Liver (tissue), 3 donors: ENCODE results near the gene CAVIN4.

Experiments
- EGR1 ChIP-seq, 2 donors: IDR thresholded peaks; 2 replicates each; pipeline ENCODE4 v1.6.1; 2016 to 2018; ENCODE audit warnings: antibody characterized with exemption in 2 of 2, low read depth in 2 of 2
- GABPA ChIP-seq, 2 donors: IDR thresholded peaks in 1 of 2; conservative IDR thresholded peaks in 1 of 2; 2 replicates each; pipeline ENCODE4 v1.6.1; 2016; ENCODE audit warnings: antibody characterized with exemption in 2 of 2, mild to moderate bottlenecking in 1 of 2, moderate library complexity in 1 of 2
- JUND ChIP-seq, 2 donors: IDR thresholded peaks; 2 replicates each; pipeline ENCODE4 v1.6.1; 2016; ENCODE audit warnings: antibody characterized with exemption in 2 of 2
- TAF1 ChIP-seq: conservative IDR thresholded peaks from 2 replicates; pipeline ENCODE4 v1.6.1; 2016; ENCODE audit warnings: antibody characterized with exemption, mild to moderate bottlenecking
- YY1 ChIP-seq: IDR thresholded peaks from 2 replicates; pipeline ENCODE4 v1.6.1; 2016; ENCODE audit warnings: antibody characterized with exemption, mild to moderate bottlenecking
- TF ChIP-seq, protein P1 (sequence below): IDR thresholded peaks from 2 replicates; pipeline ENCODE4 v1.6.1; 2016; ENCODE audit warnings: antibody characterized with exemption
- TF ChIP-seq, protein P2 (sequence below): fragments of 150-350 bp; IDR thresholded peaks from 2 replicates; pipeline ENCODE4 v1.5.1; 2017; ENCODE audit warnings: improper control_type of control experiment, low read depth, low read length; ENCODE audit not compliant: missing input control
- TF ChIP-seq, protein P3 (sequence below): IDR thresholded peaks from 2 replicates; pipeline ENCODE4 v1.6.1; 2016; ENCODE audit warnings: antibody characterized with exemption, mild to moderate bottlenecking
- TF ChIP-seq, protein P4 (sequence below): IDR thresholded peaks from 2 replicates; pipeline ENCODE4 v1.6.1; 2016; ENCODE audit warnings: antibody characterized with exemption
- donor health status: healthy.
- donor health status: healthy.

DNA sequence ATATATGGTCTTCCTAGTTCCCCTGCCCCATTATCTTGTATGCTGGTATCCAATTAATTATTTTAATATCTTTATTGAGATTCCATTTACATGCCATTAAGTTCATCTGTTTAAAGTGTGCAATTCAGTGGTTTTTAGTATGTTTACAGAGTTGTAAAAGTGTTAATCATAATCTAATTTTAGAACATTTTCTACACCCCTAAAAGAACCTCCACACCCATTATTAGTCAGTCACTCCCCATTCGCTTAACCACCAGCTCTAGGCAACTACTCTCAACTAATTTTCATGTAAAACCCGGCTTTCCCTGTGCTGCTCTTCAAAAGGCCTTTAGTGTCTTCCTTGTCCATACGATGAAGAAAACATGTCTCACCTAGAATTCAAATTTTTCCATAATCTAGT, 20.8 kb upstream of the CAVIN4 start:
- no peak for TF ChIP-seq EGR1 (IDR thresholded peaks at IDR 0.05; ENCODE audit: low read depth in 2 of 2)
- TF ChIP-seq, protein P1, sequence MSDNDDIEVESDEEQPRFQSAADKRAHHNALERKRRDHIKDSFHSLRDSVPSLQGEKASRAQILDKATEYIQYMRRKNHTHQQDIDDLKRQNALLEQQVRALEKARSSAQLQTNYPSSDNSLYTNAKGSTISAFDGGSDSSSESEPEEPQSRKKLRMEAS, result no peak
- TF ChIP-seq, protein P2, sequence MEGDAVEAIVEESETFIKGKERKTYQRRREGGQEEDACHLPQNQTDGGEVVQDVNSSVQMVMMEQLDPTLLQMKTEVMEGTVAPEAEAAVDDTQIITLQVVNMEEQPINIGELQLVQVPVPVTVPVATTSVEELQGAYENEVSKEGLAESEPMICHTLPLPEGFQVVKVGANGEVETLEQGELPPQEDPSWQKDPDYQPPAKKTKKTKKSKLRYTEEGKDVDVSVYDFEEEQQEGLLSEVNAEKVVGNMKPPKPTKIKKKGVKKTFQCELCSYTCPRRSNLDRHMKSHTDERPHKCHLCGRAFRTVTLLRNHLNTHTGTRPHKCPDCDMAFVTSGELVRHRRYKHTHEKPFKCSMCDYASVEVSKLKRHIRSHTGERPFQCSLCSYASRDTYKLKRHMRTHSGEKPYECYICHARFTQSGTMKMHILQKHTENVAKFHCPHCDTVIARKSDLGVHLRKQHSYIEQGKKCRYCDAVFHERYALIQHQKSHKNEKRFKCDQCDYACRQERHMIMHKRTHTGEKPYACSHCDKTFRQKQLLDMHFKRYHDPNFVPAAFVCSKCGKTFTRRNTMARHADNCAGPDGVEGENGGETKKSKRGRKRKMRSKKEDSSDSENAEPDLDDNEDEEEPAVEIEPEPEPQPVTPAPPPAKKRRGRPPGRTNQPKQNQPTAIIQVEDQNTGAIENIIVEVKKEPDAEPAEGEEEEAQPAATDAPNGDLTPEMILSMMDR, result no peak
- TF ChIP-seq, protein P3, sequence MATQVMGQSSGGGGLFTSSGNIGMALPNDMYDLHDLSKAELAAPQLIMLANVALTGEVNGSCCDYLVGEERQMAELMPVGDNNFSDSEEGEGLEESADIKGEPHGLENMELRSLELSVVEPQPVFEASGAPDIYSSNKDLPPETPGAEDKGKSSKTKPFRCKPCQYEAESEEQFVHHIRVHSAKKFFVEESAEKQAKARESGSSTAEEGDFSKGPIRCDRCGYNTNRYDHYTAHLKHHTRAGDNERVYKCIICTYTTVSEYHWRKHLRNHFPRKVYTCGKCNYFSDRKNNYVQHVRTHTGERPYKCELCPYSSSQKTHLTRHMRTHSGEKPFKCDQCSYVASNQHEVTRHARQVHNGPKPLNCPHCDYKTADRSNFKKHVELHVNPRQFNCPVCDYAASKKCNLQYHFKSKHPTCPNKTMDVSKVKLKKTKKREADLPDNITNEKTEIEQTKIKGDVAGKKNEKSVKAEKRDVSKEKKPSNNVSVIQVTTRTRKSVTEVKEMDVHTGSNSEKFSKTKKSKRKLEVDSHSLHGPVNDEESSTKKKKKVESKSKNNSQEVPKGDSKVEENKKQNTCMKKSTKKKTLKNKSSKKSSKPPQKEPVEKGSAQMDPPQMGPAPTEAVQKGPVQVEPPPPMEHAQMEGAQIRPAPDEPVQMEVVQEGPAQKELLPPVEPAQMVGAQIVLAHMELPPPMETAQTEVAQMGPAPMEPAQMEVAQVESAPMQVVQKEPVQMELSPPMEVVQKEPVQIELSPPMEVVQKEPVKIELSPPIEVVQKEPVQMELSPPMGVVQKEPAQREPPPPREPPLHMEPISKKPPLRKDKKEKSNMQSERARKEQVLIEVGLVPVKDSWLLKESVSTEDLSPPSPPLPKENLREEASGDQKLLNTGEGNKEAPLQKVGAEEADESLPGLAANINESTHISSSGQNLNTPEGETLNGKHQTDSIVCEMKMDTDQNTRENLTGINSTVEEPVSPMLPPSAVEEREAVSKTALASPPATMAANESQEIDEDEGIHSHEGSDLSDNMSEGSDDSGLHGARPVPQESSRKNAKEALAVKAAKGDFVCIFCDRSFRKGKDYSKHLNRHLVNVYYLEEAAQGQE, result no peak
- TF ChIP-seq, protein P4, sequence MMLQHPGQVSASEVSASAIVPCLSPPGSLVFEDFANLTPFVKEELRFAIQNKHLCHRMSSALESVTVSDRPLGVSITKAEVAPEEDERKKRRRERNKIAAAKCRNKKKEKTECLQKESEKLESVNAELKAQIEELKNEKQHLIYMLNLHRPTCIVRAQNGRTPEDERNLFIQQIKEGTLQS, result no peak
- TF ChIP-seq YY1, result no peak
- TF ChIP-seq TAF1, result no peak
- TF ChIP-seq GABPA (IDR thresholded peaks at IDR 0.05 in 1 of 2, conservative IDR thresholded peaks at IDR 0.05 in 1 of 2), result no peak
- no peak for TF ChIP-seq JUND (IDR thresholded peaks at IDR 0.05)
